ENCODE measurements around the gene GRAP. TPM values are rescaled to one million over a fixed set of nuclear protein-coding genes. Genes with fewer than 3 reads are reported as not detected.

GRAP gene
- total and polyA plus RNA-seq, 2 donors (not counting 3 experiments of a cell fraction or from before 2014, with no cell fraction given), result 32.1 to 43.6 TPM

- Histone ChIP-seq H3K36me3 (ENCODE audit: control insufficient read depth in 2 of 2, extremely low read depth in 1 of 2, insufficient read depth in 2 of 2, low read length in 2 of 2) (peaks cover 4 to 21% of the 10 kb centered on the region in 2 experiments), H3K4me3 (replicated peaks in 1 of 3; ENCODE audit: insufficient read depth in 1 of 3, low read depth in 1 of 3, low read length in 3 of 3) (no peak overlapping the region), H3K79me2 (ENCODE audit: control insufficient read depth, insufficient read depth, low read length) (no peaks in the 10 kb centered on the region), H3K9ac (replicated peaks; ENCODE audit: extremely low read depth, insufficient read depth, low read length) (no peak overlapping the region), H3K9me1 (replicated peaks; ENCODE audit: control insufficient read depth, extremely low read depth, insufficient read depth, low read length) (no peaks in the 10 kb centered on the region), H4K20me1 (replicated peaks; ENCODE audit: control insufficient read depth, extremely low read depth, insufficient read depth, low read length) (no peaks in the 10 kb centered on the region), H3K4me2 (ENCODE audit: insufficient read depth, low read length) (no peak overlapping the region), H3K9me3 (replicated peaks; ENCODE audit: control insufficient read depth, insufficient read depth, low read length) (no peaks in the 10 kb centered on the region), H3K27ac (ENCODE audit: insufficient read depth, low read depth, low read length) (no peak overlapping the region), H2AFZ (ENCODE audit: low read depth, low read length) (no peak overlapping the region), H3K27me3 (ENCODE audit: control insufficient read depth in 2 of 2, insufficient read depth in 2 of 2, low read length in 2 of 2) (no peaks in the 10 kb centered on the region), H3K4me1 (ENCODE audit: control insufficient read depth, extremely low read depth, insufficient read depth, low read length) (no peaks in the 10 kb centered on the region)
- dilution Hi-C loops (cut with MboI; ENCODE audit: extremely low pct_ligation_motif_present, low sequenced_read_pairs) (no loop called here), intact Hi-C loops (cut with micrococcal nuclease) (no loop called here)
- FAIRE-seq (no peak), DNase-seq (ENCODE audit: low read depth, low spot score) (no peak)
- ChIA-PET CTCF (interaction anchor here (1.2 to 4.1 kb wide), 2 partner anchors 16 to 63 kb away, joined by 3 to 22 read pairs; no protein-coding TSS in a partner anchor), POLR2A (no interaction called here)
- BruUV-seq (replicated peaks), result no TSS peak
- no peak for TF ChIP-seq POLR2A (IDR thresholded peaks at IDR 0.05; ENCODE audit: low read depth, low read length)
Observed at GRCh38 chr17:19023209-19023999, 23.4 kb downstream of the GRAP start.

DNA sequence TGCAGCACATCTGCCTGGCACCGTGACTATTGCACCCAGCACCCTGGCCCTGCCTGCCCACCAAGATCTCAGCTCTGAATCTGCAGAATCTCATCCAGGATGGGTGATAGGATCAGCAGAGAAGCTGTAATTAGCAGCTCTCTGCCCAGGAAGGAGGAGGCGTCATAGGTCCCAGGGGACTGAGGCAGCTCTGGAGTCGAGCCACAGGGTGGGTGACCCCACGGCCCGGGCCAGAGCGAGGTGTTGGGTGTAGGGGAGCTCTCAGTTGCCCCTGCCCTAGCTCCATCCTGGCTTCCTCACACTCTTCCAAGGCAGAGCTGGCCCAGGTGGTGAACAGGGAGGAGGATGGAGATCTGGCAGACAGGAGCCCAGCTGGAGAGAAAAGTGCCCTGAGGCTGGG is 24.0 kb downstream of the GRAP start:
- H3K9me3 ChIP-seq (replicated peaks; ENCODE audit: control insufficient read depth, insufficient read depth, low read length), result no peaks in the 10 kb centered on the region
- no peaks in the 10 kb centered on the region for H3K79me2 ChIP-seq (ENCODE audit: control insufficient read depth, insufficient read depth, low read length)
- H3K4me1 ChIP-seq (ENCODE audit: control insufficient read depth, extremely low read depth, insufficient read depth, low read length), result no peaks in the 10 kb centered on the region
- FAIRE-seq (no peak), DNase-seq (ENCODE audit: low read depth, low spot score) (no peak)
- H3K4me3 ChIP-seq (replicated peaks in 1 of 3; ENCODE audit: insufficient read depth in 1 of 3, low read depth in 1 of 3, low read length in 3 of 3), result no peak overlapping the region
- no peak overlapping the region for H2AFZ ChIP-seq (ENCODE audit: low read depth, low read length)
- no peaks in the 10 kb centered on the region for H3K9me1 ChIP-seq (replicated peaks; ENCODE audit: control insufficient read depth, extremely low read depth, insufficient read depth, low read length)
- no peaks in the 10 kb centered on the region for H3K27me3 ChIP-seq (ENCODE audit: control insufficient read depth in 2 of 2, insufficient read depth in 2 of 2, low read length in 2 of 2)
- ChIA-PET POLR2A (no interaction called here), CTCF (interaction anchor here (1.1 to 4.1 kb wide), 3 partner anchors 11 to 62 kb away, joined by 3 to 22 read pairs (median 5); no protein-coding TSS in a partner anchor)
- H3K27ac ChIP-seq (ENCODE audit: insufficient read depth, low read depth, low read length), result no peak overlapping the region
- no peak overlapping the region for H3K9ac ChIP-seq (replicated peaks; ENCODE audit: extremely low read depth, insufficient read depth, low read length)
- peaks cover 4 to 21% of the 10 kb centered on the region in 2 experiments for H3K36me3 ChIP-seq (ENCODE audit: control insufficient read depth in 2 of 2, extremely low read depth in 1 of 2, insufficient read depth in 2 of 2, low read length in 2 of 2)
- H4K20me1 ChIP-seq (replicated peaks; ENCODE audit: control insufficient read depth, extremely low read depth, insufficient read depth, low read length), result no peaks in the 10 kb centered on the region
- no peak overlapping the region for H3K4me2 ChIP-seq (ENCODE audit: insufficient read depth, low read length)
- no TSS peak for BruUV-seq (replicated peaks)
- TF ChIP-seq MAX (IDR thresholded peaks at IDR 0.05; ENCODE audit: insufficient read depth, insufficient read length), result no peak
- dilution Hi-C loops (cut with MboI; ENCODE audit: extremely low pct_ligation_motif_present, low sequenced_read_pairs) (no loop called here), intact Hi-C loops (cut with micrococcal nuclease) (no loop called here)
